Measurements from ENCODE around the gene NPAS3.

Gene NPAS3

DNA sequence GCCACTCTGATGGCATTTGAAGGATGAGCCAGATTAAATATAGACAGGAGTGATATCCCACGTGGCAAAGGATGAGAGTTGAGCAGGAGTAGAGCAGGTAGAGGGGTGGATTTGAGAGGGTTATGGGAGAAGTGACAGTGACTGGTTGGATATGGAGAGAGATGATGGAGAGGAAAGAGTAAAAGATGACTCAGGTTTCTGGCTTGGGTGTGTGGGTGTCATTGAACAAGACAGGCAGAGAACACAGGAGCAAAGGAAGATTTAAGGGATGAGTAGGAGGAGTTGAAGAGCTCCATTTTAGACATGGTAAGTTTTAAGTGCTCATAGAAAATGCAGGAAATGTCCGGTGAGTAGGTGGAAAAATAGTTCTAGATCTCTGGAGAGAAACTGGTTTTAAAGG is 875.3 kb downstream of the NPAS3 start:
- no peak for DNase-seq

DNA sequence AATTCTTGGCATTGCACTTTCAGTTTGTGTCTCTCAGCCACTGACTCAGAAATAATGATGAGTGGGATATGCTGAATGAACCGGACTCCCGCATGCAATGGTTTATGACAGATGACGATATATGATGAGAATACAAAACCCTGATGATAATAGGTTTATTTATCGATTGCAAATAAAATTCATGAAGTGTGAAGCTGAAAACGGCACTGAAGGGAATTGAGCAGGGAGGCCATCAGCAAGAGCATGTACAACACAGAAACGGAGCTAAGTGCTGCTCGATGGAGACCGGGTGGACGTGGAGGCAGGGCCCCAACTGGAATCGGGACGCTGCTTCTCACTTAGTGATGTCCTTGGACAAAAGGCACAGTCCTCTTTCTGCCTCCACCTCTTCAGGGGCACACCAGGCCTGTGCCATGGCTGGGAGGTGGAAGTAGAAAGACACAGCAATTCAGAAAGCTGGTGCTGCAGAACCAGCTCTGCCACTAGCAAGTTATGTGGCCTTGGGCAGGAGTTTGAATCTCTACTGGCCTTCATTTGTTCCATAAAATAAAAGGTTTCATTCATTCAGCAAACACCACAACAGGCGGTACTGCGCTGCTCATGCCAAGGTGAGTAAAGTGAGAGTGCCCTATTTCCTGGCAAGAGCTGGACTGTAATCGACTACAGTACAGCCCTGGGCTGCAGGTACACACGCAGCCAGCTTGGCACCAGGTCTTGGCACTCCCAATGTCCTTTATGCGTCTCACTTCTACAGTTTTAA is 895.2 kb downstream of the NPAS3 start:
- no peak for DNase-seq

DNA sequence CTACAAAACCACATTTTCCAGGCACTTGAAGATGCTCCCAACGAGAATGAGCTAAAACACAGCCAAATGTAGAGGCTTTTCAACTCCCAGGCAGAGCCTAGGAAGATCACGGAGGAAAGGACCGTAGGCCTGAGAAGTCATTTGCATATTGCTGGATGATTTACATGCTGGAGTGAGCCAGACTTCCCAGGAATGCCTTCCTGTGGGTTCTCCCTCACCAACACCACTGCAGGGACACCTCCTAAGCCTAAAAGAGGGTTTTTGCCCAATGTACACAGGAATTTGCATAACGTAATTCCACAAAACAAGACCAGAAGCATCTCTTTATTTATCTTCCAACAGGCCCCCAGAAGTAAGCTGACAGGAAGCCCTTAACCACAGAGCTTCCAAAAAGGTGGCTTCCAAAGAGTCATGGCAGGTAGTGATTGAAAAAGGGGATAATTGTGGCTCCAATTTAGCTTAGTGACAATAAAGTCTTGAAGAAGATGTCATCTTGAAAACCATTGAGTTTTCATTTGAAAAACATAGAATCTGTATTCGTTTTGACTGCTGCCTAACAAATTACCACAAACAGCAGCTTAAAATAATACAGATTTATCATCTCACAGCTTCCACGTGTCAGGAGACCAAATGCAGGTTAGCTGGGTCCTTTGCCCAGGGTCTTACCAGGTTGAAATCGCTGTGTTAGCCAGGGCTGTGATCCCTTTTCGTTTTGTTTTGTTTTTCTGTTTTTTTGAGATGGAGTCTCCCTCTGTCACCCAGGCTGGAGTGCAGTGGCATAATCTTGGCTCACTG is 896.0 kb downstream of the NPAS3 start:
- DNase-seq, result no peak

DNA sequence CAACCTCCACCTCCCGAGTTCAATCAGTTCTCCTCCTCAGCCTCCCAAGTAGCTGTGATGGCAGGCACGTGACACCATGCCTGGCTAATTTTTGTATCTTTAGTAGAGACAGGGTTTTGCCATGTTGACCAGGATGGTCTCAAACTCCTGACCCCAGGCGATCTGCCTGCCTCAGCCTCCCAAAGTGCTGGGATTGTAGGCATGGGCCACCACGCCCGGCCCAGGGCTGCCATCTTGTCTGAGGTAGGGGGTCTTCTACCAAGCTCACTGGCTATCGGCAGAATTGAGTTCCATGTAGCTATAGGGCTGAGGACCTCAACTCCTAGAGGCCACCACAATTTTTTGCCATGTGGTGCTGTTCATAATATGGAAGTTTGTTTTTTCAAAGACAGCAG is 896.6 kb downstream of the NPAS3 start:
- no peak for DNase-seq

DNA sequence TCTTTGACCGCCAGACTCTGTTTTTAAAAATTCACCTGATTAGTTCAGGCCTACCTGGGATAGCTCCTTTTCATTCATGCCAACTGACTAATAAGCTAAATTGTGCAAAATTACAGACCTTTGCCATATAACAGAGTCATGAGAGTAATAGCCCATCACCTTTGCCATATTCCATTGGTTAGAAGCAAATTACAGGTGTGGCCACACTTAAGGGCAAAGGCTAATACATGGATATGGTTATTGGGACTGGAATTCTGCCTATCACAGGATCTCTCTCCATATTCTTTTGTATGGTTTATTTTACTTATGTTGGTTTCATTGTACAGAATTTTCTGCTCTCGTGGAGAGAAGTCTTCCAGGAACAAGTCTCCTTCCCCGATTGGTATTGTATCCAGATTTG is 897.0 kb downstream of the NPAS3 start:
- no peak for DNase-seq

DNA sequence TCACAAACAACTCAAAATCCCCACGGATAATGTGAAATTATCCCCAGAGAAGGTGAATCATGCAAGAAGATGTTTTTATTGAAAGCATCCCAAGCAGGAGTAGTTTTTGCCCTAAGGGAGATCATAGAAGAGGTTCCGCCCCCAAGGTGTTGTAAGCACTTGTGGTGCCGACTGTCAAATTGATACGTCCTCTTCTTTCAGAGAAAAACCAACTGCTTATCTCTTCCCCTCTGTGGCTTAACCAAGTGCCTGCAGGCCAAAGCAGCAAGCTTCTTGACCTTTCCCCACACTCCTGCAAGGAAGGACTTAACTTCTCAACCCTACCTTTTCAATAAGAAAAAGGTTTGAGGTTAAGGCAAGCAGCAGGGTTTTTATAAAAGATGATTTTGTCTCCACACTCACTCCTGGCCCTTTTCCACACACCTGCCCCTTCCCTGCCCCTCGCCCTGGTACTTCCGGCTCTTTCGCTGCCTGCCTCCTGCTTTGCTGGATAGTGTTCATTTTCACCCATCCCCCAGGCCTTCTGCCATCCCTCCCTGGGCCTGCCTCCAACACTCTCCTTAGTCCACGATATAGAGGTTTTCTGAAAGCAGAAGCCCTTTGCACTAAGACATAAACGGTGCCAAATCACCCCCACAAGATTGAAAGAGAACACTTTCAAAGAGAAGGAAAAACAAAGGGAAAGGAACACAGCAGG is 897.7 kb downstream of the NPAS3 start:
- no peak for DNase-seq

DNA sequence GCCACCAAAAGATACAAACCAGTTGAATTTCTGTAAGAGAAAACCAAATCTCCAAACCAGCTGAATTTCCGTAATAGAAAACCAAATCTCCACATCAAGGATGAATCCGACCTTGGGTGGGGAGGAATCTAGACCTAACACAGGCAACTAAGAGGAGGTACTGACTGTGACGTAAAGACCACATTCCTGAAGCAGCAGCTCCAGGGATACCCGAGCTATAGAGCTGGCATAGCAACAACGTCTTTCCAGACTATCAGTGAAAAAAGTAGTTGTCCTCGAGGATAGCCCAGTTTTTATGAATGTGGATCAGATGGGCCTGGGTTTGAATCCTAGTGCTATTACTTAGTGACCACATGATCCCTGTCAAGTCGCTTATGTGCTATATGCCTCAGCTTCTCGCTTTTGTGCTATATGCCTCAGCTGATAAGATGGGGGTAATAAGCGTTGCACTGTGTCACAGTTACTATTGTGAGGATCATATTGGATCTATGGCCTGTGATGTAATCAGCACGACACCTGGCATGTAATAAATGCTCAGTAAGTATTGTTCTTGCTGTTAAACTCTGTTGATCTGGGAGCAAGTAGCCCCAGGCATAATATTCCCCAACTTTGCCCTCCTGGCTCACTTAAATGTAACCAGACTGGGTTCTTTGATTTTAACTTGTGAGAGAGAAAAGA is 898.4 kb downstream of the NPAS3 start:
- DNase-seq, result no peak

DNA sequence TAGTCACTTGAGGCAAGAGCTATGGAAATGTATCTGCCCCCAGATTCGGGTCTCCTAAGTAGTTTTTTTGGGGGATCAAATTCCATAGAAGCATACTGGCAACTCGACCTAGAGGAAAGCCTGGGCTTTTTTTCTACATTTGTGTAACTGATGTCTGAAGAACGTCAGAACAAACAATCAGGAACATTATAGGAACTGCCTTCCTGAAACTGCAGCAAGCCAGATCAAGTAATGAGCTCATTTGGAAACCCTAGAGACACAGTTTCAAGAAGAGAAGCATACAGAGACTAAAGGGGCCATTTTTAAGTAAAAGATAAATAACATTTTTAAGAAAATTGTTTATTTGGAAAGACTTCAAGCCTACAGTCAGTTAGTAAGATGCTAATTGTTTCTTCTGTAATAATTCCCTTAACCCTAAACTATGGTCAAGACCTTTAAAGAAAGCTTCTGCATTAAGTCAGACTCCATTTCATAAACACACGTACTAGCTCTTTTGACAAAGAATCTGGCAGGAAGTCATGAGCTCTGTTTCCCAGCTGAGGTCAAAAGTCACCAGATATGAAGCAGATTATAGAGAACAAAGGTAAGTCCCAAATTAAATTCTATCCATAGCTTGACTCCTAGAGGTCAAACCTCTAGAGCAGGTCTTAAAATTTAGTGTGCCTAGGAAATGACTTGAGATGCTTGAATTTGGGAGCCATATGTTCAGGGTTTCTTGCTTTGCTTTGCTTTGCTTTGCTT is 899.4 kb downstream of the NPAS3 start:
- DNase-seq, result no peak

DNA sequence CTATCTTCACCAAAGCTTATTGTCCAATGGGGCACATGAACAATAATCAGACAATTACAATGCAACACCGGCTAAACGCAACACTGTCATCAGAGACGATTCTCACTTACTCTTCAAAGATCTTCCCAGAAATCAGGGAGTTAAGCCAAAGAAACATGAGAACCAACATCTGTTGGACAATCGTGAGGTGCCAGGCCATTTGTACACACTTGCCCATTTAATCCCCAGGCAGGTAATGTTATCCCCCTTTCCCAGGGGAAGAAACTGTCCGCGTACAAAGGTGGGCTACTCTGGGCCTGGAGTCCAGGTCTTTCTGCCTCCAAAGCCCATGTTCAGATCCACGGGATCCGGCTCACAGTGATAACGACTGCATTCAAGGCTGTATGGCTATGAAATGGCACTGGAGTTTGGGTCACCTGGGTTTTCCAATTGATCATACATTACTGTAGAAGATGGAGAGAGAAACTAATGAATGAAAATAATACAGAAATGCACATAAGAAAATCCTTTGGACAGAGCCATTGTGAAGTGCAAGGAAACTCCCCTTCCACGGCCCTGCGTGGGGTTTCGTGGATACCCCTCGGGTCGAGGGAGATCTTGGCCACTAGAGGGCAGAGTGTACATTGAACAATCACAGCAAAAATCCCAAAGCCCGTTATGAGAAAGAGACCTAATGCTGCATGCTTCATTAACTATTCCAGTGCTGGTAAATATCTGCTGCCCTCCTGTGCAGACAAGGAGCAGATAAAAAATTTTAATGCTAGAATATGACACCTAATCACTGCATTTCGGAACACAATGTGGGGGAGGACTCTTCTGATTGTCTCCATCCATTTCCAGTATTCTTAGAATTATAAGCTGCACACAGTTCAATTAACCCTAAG is 900.8 kb downstream of the NPAS3 start:
- peak; percentile 67 for DNase-seq

DNA sequence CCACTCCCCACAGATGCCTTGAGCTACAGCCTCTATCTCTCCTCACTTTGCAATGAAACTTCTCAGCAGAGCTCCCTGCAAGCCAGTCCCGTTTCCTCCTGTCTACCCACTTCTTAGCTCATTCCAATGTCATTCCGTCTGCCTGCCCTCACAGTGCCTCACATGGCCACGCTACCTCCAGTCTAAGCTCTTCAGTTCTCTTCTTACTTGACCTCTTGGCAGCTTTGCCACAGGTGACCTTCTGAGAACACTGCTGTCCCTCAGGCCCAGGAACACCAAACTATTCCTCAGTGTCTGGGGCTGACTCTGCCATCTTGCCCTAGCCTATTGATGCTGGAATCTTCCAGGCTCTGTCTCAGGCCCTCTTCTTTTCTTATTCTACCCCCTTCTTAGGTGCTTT is 902.1 kb downstream of the NPAS3 start:
- DNase-seq, result no peak

DNA sequence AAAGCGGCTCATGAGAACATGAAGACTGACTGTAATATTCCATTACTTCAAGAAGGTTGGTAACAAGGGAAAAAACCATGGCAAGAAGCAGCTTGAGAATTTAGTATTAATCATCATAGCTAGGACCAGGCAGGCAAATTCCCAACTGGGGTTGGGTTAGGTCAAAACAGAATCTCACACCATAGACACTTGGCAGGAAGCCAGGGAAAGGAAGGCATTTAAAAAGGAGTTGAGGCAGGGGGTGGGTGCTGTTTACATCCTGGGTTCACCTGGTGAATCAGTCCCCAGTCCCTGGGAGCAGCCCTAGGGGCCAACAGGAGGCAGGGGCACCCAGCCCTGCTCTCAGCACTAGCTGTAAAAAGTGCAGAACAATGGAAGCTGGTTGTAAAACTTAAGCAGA is 903.6 kb downstream of the NPAS3 start:
- no peak for DNase-seq

DNA sequence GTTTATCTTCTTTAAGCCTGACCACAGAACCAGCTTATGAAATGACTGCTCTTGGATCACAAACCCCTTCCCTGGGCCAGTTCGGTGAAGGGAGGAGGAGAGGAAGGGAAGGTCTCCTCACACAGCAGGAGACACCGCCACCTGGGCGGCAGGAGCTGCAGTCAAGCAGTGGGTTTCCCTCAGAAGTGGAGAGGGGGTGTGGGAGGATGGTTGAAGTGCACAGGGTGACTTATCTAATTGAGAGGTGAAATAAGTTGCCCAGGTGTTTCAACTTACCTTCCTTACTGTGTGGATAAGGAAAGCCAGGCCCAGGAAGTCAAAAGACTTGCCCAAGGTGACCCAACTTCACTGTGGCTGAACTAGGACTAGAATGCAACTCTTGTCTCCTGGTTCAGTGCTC is 905.4 kb downstream of the NPAS3 start:
- no peak for DNase-seq

DNA sequence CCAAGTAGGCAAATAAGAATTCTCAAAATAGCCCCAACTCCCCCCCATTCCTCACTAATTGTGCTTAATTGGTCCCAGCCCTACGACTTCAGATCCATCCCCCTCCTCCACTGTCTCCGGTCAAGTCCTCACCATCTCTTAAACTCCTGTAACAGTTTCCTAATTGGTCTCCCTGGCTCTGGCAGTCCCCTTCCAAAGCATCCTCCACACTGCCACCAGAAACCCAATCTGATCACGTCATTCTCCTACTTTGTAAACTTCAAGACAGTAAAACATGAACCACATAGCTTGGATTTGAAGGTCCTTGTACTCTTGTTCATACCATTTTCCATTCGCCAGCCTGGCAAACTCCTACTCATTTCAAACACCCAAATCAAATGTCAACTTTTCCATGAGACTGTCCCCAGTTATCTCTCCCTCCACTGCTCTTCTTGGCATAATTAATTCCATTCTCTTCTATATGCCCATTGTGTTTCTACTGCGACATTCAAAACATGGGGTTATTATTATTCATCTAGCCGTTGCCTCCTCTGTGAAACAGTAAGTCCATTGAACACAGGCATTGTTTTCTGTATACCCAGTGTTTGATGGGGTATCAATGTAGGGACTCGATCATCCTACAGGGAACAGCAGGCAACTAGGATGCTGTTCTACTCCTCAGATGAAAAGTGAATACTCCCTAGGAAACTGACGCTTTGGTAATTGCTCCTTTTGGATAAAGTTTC is 907.6 kb downstream of the NPAS3 start:
- no peak for DNase-seq

DNA sequence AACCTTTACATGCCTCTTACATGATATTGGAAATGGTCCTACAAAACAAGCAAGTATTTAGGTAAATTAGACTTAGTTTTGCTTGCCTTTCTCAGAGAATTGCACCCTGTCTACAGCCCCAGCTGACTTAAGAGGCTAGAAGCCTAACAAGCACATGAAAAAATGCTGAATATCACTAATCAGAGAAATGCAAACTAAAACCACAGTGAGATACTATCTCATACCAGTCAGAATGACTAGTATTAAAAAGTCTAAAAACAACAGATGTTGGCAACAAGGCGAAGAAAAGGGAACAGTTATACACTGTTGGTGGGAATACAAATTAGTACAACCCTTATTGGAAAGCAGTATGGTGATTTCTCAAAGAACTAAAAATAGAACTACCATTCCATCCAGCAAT is 908.4 kb downstream of the NPAS3 start:
- DNase-seq, result no peak

DNA sequence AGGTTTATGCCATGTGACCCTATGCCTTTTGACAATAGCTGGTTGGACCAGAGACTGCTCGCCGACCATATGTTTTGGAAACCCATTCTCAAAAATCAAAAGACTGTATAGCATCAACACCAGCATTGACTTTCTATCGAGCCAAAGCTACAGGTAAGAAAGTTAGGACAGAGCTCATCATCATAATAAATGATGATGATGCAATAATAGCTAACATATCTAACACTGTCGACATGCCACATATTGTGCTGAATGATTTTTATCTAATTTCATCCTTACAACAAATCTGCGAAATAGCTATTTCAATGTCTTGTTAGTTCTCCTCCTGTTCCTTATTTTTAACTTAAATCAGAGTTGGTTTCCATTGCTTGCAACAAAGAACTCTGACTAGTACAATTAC is 909.3 kb downstream of the NPAS3 start:
- no peak for DNase-seq

DNA sequence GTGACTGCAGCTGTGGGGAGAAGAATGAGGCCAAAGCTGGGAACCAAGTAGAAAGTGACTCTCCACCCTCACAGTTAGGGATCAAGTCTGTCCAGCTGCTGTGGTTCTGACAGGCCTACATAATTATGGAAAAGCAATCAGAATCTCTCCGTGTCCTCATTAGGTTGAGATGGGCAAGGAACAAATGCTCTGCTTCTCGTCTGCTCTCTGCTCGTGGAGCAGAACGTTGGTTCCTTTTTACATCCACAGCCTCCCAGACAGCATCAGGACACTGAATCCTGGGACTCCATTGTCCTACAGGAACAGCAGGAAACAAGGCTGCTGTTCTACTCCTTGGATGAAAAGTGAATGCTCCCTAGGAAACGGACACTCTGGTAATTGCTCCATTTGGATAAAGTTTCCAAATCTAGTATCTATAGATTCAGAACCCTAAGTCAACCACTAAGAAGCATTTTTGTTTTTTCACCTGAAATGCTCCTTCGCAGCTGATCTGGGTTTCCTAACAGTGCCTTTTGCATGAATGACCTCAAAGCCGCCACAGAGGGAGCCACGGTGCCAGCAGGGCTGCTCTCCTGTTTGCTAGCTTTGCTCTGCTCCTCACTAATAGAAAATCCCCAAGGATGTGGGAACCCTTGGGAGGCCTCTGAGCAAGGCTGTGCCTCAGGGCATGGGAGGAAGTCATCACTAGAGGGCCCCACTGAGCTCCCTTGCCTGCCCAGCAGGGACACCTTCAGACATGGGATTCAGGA is 910.2 kb downstream of the NPAS3 start:
- DNase-seq, result no peak

DNA sequence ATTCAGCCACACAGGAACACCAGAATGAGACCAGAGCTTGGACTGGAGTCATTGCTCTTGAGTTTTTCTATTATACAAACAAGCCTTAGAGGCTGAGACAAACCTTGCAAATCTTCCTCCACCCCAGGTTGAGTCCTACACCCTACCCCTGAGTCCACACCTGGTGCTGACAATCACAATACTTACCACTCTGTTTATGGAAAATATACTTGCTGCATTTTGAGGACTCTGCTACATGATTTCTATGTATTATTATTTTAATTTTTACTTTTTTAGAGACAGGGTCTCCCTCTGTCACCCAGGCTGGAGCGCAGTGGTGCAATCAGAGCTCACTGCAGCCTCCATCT is 910.7 kb downstream of the NPAS3 start:
- no peak for DNase-seq

DNA sequence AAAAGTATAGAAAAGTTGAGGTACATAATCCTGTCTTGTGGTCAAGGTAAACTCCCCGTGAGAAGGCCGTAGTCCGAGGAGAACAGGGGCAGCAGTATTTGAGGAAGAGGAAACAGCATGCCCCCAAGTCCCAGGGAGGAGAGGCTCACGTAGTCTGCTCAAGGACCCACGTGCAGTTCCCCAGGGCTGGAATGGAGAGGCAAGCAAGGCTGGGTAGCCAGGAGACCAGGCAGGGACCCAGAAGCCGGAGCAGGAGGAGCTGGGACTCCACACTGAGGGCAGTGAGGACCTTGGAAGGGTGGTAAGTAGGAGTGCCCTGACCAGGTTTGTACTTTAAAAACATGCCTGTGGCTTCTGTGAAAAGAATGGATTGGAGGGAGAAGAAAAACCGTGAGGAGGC is 912.1 kb downstream of the NPAS3 start:
- no peak for DNase-seq

DNA sequence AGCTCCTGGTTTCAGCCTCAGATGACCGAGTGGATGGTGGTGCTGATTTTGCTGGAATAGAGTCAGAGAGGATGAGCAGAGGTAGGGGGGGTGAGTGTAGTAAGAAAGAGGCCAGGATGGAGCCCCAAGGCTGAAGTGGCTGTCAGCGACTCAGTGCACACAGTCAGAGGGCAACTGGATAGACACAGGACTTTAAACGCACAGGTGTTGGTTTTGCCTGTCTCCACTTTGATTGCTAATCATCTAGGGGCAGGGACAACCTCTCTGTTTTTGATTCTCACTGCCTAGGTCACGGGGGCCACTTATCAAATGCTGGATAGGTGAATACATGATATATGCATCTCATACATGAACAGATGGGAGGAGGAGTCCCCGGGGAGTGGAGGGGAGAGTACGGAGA is 912.7 kb downstream of the NPAS3 start:
- no peak for DNase-seq

DNA sequence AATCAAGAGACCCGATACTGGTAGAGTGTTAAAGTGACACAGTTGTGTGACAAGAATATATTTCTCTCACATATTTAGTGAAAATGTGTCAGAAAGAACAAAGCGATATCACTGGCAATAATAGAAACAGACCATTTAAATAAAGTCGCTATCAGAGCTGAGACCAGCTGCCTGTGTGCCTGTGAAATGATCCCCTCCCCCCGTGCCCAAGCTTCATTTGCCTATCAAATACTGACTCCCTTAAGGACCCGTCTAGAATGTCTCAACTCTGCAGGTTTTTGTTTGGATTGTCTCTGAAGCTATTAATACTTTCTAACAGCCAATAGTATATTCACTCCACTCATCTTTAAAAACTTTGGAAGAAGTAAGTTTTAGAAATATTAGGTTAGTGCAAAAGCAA is 913.3 kb downstream of the NPAS3 start:
- no peak for DNase-seq
